Ecto neural progenitor cell (in vitro differentiated cells): ENCODE data around the gene ARHGEF26.
A peak's percentile ranks its signal among the peaks of the same experiment; 100 is the strongest.

Experiments
- DNase-seq: peaks from one replicate; pipeline ENCODE4 v3.0.0-alpha.2; 2018; ENCODE audit warnings: low spot score

ARHGEF26 gene

DNA sequence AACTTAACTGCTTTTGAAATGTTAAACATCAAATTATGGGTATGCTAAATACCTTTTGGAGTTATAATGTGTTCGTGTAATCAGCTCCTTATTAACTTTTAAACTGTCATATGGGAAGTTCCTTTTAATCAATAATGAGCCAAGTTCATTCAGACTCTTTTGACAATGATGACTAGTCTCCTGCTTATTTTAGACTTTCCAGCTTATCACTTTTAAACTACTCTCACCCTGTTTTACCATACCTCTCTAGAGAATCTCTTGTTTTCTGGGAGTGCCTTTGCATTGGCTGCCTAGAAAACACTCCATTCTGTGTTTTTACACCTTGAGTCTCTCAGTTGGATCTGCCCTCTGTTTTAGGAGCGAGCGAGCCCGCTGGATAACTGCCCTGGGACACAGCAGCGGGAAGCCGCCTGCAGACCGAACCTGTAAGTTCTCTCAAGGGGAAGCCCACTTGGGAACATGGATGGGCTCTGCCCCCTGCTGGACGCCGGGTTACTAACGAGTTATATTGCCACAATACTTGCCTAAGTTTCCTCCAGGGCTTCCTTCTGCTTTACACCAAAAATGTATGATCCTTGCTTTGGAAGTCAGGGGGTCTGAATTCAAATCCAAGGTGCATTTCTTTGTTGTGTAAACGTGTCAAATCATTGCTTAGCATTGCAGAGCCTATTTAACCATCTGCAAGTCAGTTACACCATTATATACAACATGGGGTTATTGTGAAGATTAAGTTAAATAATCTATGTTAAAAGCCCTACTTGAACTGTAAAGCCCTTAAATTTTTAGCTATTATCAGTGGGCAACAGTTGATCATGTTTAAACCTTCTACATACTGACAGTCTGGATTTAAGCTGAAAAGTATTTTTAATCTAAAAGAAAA is 131.8 kb downstream of the ARHGEF26 start:
- DNase-seq: peak; percentile 90

DNA sequence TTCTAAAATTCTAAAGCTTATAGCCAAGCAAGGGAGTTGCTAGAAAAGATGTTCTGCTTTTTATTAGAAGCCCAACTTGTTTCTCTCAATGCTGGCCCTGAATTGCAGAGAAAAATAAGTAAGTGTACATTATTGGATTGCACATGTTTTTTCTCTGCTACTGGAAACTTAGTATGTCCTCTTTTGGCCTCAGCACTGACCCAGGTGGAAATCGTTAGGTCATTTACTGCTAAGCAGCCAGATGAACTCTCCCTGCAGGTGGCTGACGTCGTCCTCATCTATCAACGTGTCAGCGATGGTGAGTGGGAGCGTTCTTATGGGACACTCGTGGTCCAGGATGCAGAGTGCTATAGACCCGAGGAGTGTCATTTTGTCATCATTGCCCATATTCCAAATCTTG is 133.3 kb downstream of the ARHGEF26 start:
- no peak for DNase-seq

DNA sequence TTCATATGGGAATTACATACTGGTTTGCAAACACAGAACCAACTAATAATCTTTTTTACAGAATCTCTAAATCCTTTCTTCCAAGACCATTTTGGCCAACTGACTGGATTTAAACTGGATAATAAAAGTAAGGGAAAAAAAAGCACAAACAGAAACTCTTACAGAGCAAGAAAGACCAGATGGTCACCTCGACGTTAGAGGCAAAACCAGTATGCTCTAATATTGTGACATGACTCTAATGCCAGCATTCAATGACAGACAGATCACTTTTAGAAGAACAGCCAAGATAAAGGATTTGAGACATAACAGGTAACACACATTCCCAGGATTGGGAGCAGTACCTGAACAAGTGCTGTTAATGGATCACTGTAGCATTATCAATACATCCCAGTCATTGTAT is 152.2 kb downstream of the ARHGEF26 start:
- no peak for DNase-seq

DNA sequence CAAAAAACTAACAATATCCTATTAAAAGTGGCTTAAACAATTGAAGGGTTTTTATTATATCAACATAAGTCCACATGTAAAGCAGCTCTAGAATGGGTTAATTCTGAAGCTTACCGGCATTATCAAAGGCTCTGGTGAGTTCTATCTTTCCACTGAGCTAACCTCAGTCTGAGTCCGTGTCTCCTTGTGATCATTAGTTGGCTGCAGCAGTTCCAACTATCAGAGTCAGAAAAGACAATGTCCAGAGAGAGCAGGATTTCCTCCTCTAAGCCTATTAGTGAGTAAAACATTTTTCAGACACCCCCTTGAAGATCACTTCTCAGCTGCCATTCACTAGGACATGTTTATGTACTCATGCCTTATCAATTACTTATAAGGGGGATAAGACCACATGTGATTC is 153.2 kb downstream of the ARHGEF26 start:
- no peak for DNase-seq

DNA sequence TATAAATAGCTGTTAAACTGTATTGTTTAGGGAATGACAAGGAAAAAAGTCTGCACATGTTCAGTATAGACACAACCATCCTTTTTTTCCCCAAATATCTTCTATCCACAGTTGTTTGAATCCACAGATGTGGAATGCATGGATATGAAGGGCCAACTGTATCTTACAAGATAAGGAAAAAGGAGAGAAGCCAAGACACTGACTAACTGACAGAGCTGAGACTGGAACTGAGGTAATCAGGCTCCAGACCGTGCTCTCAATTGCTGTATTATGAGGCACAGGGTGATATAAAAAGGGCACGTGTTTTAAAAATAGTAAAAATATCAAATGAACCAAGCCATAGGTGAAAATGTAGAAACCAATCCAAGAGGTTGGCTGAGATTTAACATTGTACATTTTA is 154.1 kb downstream of the ARHGEF26 start:
- no peak for DNase-seq

DNA sequence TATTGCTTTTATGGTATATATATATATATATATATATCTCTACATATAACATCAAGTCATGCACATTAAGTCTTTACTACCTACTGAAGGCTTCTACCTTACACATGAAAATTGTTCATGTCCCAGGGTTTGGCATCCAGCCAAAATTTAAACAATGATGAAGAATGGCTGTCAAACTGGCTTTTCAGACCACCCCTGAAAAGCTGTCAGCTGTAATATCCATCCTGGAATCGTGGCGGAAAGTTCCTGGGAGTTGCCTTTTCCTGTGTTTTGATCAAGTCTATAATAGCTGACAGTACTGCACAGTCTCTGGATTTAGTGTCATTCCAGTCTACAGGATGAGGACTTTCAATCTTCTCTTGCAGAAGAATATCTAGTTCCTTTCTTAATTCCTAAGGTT is 154.8 kb downstream of the ARHGEF26 start:
- DNase-seq: no peak

DNA sequence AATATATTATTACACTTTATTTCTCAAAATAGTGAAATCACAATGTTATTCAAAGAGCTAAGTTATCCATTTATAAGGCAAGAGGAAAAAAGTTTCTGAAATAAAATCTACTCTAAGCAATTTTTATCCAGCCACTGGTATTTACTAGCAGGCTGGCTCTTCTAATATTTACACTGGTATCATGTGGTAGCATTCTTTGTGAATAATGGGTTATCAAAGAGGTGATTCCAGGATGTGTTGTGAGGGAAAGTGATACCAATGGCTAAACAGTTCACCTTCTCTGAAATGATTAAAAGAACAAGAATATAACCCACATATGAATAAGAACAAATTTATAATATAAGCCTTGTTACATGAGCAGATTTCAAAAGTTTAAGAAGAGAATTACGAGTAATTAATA is 159.0 kb downstream of the ARHGEF26 start:
- no peak for DNase-seq

DNA sequence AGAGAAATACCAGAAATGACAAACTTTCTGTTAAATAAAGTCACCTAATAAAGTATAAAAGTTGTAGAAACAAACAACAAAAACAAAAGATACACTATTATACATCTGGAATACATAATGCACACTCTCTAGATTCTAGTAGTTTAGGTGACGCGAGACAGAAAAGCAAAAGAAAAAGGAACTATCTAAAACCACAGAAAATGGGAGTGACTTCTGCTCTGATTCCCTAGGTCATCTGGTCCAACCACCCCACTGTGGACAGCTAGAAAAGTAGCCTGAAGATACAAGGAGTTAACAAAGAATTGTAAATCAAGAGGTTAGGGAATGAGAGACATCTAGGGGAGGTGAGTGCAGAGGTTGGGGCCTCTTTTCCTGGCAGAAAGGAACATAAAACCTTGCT is 164.0 kb downstream of the ARHGEF26 start:
- no peak for DNase-seq

DNA sequence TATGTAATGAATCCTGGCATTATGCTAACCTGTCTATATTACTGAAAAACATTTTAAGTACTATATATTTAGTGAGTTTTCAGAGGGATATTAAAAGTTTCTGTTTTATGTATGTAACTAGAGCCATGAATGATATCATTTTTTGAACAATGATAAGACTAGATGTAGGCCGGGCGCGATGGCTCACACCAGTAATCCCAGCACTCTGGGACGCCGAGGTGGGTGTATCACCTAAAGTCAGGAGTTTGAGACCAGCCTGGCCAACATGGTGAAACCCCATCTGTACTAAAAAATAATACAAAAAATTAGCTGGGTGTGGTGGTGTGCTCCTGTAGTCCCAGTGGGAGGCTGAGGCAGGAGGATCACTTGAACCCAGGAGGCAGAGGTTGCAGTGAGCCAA is 169.0 kb downstream of the ARHGEF26 start:
- DNase-seq: no peak

DNA sequence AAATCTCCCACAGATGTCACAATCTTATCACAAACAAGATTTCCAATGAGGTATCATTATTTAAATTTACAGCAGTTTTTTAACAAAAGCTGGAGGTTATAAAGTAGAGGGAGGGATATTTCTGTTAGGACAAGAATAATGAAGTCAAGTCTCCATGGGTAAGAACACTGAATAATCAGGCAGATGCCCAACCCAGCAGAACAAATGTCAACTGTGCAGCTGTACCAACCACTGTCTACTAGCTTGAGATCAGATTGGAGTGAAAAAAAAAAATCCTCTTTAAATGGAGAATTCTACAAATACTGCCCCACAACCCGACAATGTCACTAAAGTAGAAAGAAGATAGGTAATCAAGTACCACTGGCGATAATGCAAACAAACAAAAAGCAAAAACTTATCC is 172.8 kb downstream of the ARHGEF26 start:
- no peak for DNase-seq

DNA sequence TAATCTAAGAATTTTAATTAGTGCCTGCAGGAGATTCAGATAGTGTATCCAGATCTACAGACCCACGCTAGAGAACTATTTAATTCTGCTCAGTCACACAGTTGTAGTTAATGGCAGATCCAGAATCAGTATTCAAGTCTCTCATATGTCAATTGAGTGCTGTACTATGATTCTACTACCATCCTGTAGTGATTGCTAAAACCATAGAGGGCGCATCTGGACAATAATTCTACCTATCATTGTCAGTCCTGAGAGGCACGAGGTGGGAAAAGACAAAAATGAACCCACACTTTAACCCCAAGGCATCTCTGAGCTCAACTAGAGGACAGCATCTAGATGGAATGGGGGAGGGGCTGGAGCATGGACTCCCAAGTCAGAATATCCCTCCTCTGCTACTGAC is 180.4 kb downstream of the ARHGEF26 start:
- DNase-seq: no peak

DNA sequence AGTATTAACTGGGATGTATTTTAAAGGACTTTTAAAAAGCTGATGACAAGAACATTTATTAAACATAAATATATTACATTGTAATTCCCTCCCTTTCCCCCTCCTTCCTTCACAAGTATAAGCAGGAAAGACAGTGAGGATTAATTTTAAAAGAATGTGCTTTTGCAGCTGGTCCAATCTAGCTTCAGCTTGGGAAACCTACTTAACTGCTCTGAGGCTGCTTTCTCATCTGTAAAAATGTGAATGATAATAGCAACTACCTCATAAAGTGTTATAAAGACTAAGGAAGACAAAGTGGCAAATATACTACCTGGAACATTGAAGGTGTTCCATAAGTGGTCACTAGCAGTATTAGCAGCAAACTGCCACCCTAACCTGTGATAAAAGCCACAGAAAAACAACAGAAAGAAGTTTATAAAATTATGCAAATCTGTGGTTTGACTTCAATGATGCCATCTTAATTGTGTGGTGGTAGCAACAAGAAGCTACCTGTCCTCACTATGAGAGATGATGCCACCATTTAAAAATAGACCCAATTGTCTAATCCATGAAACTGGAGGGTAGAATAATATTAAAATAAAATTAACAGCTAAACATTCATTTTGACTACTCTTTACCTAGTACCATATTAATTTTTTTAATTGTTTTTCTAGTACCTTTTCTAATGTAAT is 183.1 kb downstream of the ARHGEF26 start:
- no peak for DNase-seq

DNA sequence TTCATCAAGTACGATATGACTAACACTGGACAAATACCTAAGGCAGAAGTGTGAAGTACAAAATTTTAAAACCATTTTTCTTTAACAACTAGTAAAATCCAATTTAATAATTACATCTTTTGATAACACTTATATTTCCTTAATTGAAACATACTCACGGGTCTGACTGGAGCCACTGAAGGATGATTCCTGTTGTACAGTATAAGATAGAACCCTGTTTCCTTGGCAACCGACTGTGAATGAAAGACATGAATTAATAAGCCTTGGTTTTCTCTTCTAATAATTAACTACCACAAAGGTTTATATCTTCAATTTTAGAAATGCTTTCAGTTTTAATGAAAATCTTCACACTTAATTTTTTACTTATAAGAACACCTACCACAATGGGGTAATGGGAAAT is 183.7 kb downstream of the ARHGEF26 start:
- DNase-seq: no peak

DNA sequence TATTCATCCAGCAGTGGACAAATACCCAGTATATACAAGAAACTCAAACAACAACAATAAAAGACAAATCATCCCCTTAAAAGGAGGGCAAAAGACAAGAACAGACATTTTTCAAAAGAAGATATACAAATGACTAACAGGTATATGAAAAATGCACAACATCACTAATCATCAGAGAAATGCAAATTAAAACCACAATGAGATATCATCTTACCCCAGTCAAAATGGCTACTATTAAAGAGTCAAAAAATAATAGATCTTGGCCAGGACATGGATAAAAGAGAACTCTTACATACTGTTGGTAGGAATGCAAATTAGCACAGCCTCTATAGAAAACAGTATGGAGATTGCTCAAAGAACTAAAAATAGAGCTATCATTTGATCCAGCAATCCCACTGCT is 186.2 kb downstream of the ARHGEF26 start:
- DNase-seq: no peak
